Heart left ventricle (tissue), 16 donors: ENCODE results near the gene HACD2. TPM values are rescaled to one million over a fixed set of nuclear protein-coding genes. Genes with fewer than 3 reads are reported as not detected.

Experiments
- ATAC-seq, 4 donors: fragments of 200-7000 bp; cut with Tn5 transposase; one replicate each; pipeline ENCODE4 v1.9.1; 2020 to 2022; ENCODE audit warnings: moderate library complexity in 4 of 4, mild to moderate bottlenecking in 3 of 4, moderate number of reproducible peaks in 1 of 4
- DNase-seq, 5 donors: peaks; one replicate each; pipeline ENCODE4 v3.0.0-alpha.2; 2020
- H3K27ac ChIP-seq, 12 donors: fragments of 200-600 bp; sonication (generic) in 4 of 12; one replicate each; pipeline versions ENCODE4 v1.5.0 to v1.8.0; 2016 to 2022; ENCODE audit warnings: mild to moderate bottlenecking in 2 of 12
- H3K27me3 ChIP-seq, 9 donors: fragments of 200-600 bp; sonication (generic) in 2 of 9; one replicate each; pipeline versions ENCODE4 v1.5.1 to v1.8.0; 2016 to 2022; ENCODE audit warnings: mild to moderate bottlenecking in 3 of 9
- H3K36me3 ChIP-seq, 9 donors: fragments of 200-600 bp; sonication (generic) in 2 of 9; one replicate each; pipeline versions ENCODE4 v1.5.0 to v1.8.0; 2018 to 2022; ENCODE audit warnings: mild to moderate bottlenecking in 2 of 9
- H3K4me1 ChIP-seq, 12 donors: fragments of 200-600 bp; sonication (generic) in 4 of 12; one replicate each; pipeline versions ENCODE4 v1.5.0 to v1.8.0; 2016 to 2022; ENCODE audit warnings: mild to moderate bottlenecking in 3 of 12
- H3K4me3 ChIP-seq, 12 donors: fragments of 200-600 bp; sonication (generic) in 4 of 12; one replicate each; pipeline versions ENCODE4 v1.5.0 to v1.8.0; 2017 to 2022; ENCODE audit warnings: mild to moderate bottlenecking in 9 of 12, moderate library complexity in 4 of 12
- H3K9me3 ChIP-seq, 12 donors: fragments of 200-600 bp; sonication (generic) in 4 of 12; one replicate each; pipeline versions ENCODE4 v1.5.0 to v1.8.0; 2016 to 2022; ENCODE audit warnings: mild to moderate bottlenecking in 1 of 12
- CTCF ChIP-seq, 12 donors: fragments of 200-600 bp; sonication (generic) in 4 of 12; IDR thresholded peaks; one replicate each; pipeline versions ENCODE4 v1.5.0 to v1.8.0; 2018 to 2022; ENCODE audit warnings: antibody characterized with exemption in 12 of 12, mild to moderate bottlenecking in 5 of 12
- POLR2A ChIP-seq, 2 donors: fragments of 450-650 bp; IDR thresholded peaks; one replicate each; pipeline ENCODE4 v1.6.1; 2017; ENCODE audit warnings: antibody characterized with exemption in 2 of 2, mild to moderate bottlenecking in 2 of 2, moderate library complexity in 2 of 2
- whole genome bisulfite sequencing, 4 donors: extraction: QIAGEN DNeasy Blood & Tissue Kit in 2 of 4; methylation state at CpG; one replicate each; pipeline versions ENCODE4 v1.1.5 to v1.1.7; 2013 to 2018; 5-methylcytosine and 5-hydroxymethylcytosine counted together
- intact Hi-C, 10 donors: fragments of 100-400 bp; cut with DNase I; formaldehyde crosslinking; loops; one replicate each; pipeline versions ENCODE4 v1.11.1 to v1.14.2; 2022
- polyA plus RNA-seq, 2 donors: library from polyadenylated mRNA; stranded (reverse); fragments of 200-250 nt; gene quantifications; one replicate each; pipeline ENCODE4 v1.2.3, GENCODE V29; 2013
- total RNA-seq, 9 donors: library from RNA; depleted of rRNA in 2 of 9; stranded (reverse); fragments of >200 nt in 2 of 9; fragmentation: NEBNext Ultra II Directional in 3 of 9; extraction: Animal tissue kit (Norgen Biotek cat#: 25700) in 3 of 9; gene quantifications; one replicate each; pipeline versions ENCODE4 v1.1.0 to v1.2.4, GENCODE V29; 2016 to 2023
- donor health status: ischemic (EF 13 %, LVEDD 7.1; RV severe dilation, severe dysfunction).
- donor health status: healthy with polysubstance abuse.
- donor health status: DM: no; HTN: yes; CAD: no.
- donor health status: DM: no; HTN: no; CAD: no.
- donor health status: ischemic (EF 25% LVEDD 6.9; RV normal size, moderate dysfunction).
- donor health status: ischemic (EF 25% LVEDD 5.7; RV mildly dilated, moderate dysfunction).
- donor health status: healthy.
- donor health status: DM: yes; HTN: yes; CAD: no.
- donor health status: ischemic (EF 35%, LVEDD 5.7; RV mildly dilated, moderate dysfunction).
- donor health status: nonischemic (EF 11% LVEDD 7.7; RV severe dilation, severe dysfunction).
- donor health status: DM: yes; HTN: yes; CAD: no.
- donor health status: PGD.
- donor health status: ischemic (EF 29% LVEDD 5.4; RV normal size, mild dysfunction).
- donor health status: nonischemic (EF 23%, LVEDD 6.1; RV moderate dilation, normal function).

HACD2 gene
- total and polyA plus RNA-seq, 11 donors = 5.6 to 23.3 (median 9.7) TPM

- H3K27me3 ChIP-seq = no peaks in the 10 kb centered on the region
- H3K36me3 ChIP-seq = peaks cover 0 to 10% (median 4%) of the 10 kb centered on the region in 9 donors
- H3K9me3 ChIP-seq = no peaks in the 10 kb centered on the region
- no peak for TF ChIP-seq CTCF (IDR thresholded peaks at IDR 0.05)
- TF ChIP-seq POLR2A (IDR thresholded peaks at IDR 0.05) = no peak
- H3K4me1 ChIP-seq = no peaks in the 10 kb centered on the region
- DNase-seq (no peak), ATAC-seq (no peak)
- no peak overlapping the region for H3K4me3 ChIP-seq
- intact Hi-C loops = no loop called here
- no peak overlapping the region for H3K27ac ChIP-seq
- WGBS, 4 donors = 74 to 94% (median 87%) methylated on average over 3 of the region's 3 CpGs
These were observed 73.1 kb downstream of the HACD2 start for GRCh38 chr3:123511726-123512125.

- H3K9me3 ChIP-seq = no peaks in the 10 kb centered on the region
- ATAC-seq (no peak), DNase-seq (no peak)
- H3K27ac ChIP-seq = no peak overlapping the region
- no peak for TF ChIP-seq POLR2A (IDR thresholded peaks at IDR 0.05)
- no peak for TF ChIP-seq CTCF (IDR thresholded peaks at IDR 0.05)
- H3K4me3 ChIP-seq = no peak overlapping the region
- H3K36me3 ChIP-seq = peaks cover 0 to 16% (median 4%) of the 10 kb centered on the region in 9 donors
- intact Hi-C loops = no loop called here
- no peaks in the 10 kb centered on the region for H3K27me3 ChIP-seq
- H3K4me1 ChIP-seq = no peaks in the 10 kb centered on the region
These were observed 73.8 kb downstream of the HACD2 start for GRCh38 chr3:123511084-123511483.

DNA sequence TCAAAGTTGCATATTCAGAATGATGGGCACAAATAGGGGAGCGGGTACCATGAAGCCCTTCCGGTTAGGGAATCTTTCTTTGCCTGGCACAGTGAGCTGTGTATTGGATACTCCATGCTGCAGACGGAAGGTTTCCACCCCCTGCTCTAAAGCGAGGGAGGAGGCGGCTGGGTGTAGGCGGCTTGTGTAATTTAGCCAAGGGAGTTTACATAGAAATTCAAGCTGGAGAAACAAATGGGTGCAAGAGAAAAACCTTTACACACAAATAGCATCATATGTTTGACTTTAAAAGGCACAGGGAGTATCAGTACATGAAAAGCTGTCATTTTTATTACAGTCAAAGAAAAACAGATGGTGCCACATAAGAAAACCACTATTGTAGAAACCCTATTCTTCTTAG lies 76.7 kb downstream of the HACD2 start:
- intact Hi-C loops = no loop called here
- no peaks in the 10 kb centered on the region for H3K4me1 ChIP-seq
- H3K9me3 ChIP-seq = no peaks in the 10 kb centered on the region
- no peak for ATAC-seq
- no peak for TF ChIP-seq POLR2A (IDR thresholded peaks at IDR 0.05)
- TF ChIP-seq CTCF (IDR thresholded peaks at IDR 0.05) = no peak
- H3K36me3 ChIP-seq = peaks cover 0 to 13% (median 2%) of the 10 kb centered on the region in 9 donors
- H3K4me3 ChIP-seq = no peak overlapping the region
- no peak overlapping the region for H3K27ac ChIP-seq
- DNase-seq = no peak
- H3K27me3 ChIP-seq = no peaks in the 10 kb centered on the region
- WGBS, 4 donors = 92 to 94% (median 93%) methylated on average over 6 of the region's 6 CpGs

- ATAC-seq (no peak), DNase-seq (no peak)
- no peaks in the 10 kb centered on the region for H3K27me3 ChIP-seq
- TF ChIP-seq POLR2A (IDR thresholded peaks at IDR 0.05) (no peak), CTCF (IDR thresholded peaks at IDR 0.05) (no peak)
- H3K27ac ChIP-seq = no peak overlapping the region
- WGBS, 4 donors = 90 to 99% (median 98%) methylated on average over 6 of the region's 6 CpGs
- H3K4me1 ChIP-seq = no peaks in the 10 kb centered on the region
- H3K9me3 ChIP-seq = no peaks in the 10 kb centered on the region
- no peak overlapping the region for H3K4me3 ChIP-seq
- intact Hi-C loops = no loop called here
- peaks cover 0 to 12% (median 2%) of the 10 kb centered on the region in 9 donors for H3K36me3 ChIP-seq
These were observed 79.0 kb downstream of the HACD2 start for GRCh38 chr3:123505820-123506219.
